Dendritic cell treated with granulocyte-macrophage colony-stimulating factor and Interleukin-4, amounts not matched to agents 40 ng/mL and 50 ng/mL, for 4 days (primary cell): ENCODE data around the gene IKBKE.

Experiments
- H3K27ac Mint-ChIP-seq: one replicate; pipeline ENCODE4 v1.8.0; 2022; ENCODE audit warnings: mild to moderate bottlenecking, mixed read lengths
- H3K27me3 Mint-ChIP-seq: one replicate; pipeline ENCODE4 v1.8.0; 2022; ENCODE audit warnings: mild to moderate bottlenecking, mixed read lengths
- H3K36me3 Mint-ChIP-seq: one replicate; pipeline ENCODE4 v1.8.0; 2022; ENCODE audit warnings: low read depth, mixed read lengths
- H3K4me1 Mint-ChIP-seq: one replicate; pipeline ENCODE4 v1.8.0; 2022; ENCODE audit warnings: low read depth, mixed read lengths
- H3K4me3 Mint-ChIP-seq: one replicate; pipeline ENCODE4 v1.8.0; 2022; ENCODE audit warnings: mild to moderate bottlenecking, moderate library complexity, mixed read lengths
- H3K9me3 Mint-ChIP-seq: one replicate; pipeline ENCODE4 v1.8.0; 2022; ENCODE audit warnings: mixed read lengths
- intact Hi-C: fragments of 100-400 bp; cut with micrococcal nuclease; formaldehyde crosslinking; loops from one replicate; pipeline ENCODE4 v1.15.0; 2022

Gene IKBKE

GRCh38 chr1:206526064-206526911 lies 56.0 kb downstream of the IKBKE start:
- H3K9me3 Mint-ChIP-seq, result no peaks in the 10 kb centered on the region
- no peak overlapping the region for H3K4me3 Mint-ChIP-seq
- peaks cover 22% of the 10 kb centered on the region for H3K27me3 Mint-ChIP-seq
- intact Hi-C loops, result no loop called here
- no peak overlapping the region for H3K27ac Mint-ChIP-seq
- peaks cover 26% of the 10 kb centered on the region for H3K4me1 Mint-ChIP-seq
- H3K36me3 Mint-ChIP-seq, result no peaks in the 10 kb centered on the region

- Mint-ChIP-seq H3K27ac (no peak overlapping the region), H3K9me3 (no peaks in the 10 kb centered on the region), H3K27me3 (peaks cover 26% of the 10 kb centered on the region), H3K36me3 (no peaks in the 10 kb centered on the region), H3K4me1 (peaks cover 26% of the 10 kb centered on the region), H3K4me3 (no peak overlapping the region)
- intact Hi-C loops, result no loop called here
Measured at GRCh38 chr1:206529425-206529824, 59.1 kb downstream of the IKBKE start.

GRCh38 chr1:206532368-206532767 lies 62.1 kb downstream of the IKBKE start:
- Mint-ChIP-seq H3K27ac (no peak overlapping the region), H3K4me1 (peaks cover 5% of the 10 kb centered on the region), H3K4me3 (no peak overlapping the region), H3K36me3 (no peaks in the 10 kb centered on the region), H3K9me3 (no peaks in the 10 kb centered on the region), H3K27me3 (peaks cover 41% of the 10 kb centered on the region)
- intact Hi-C loops, result no loop called here

- Mint-ChIP-seq H3K27ac (no peak overlapping the region), H3K4me1 (peaks cover 4% of the 10 kb centered on the region), H3K36me3 (no peaks in the 10 kb centered on the region), H3K27me3 (peaks cover 40% of the 10 kb centered on the region), H3K9me3 (no peaks in the 10 kb centered on the region), H3K4me3 (no peak overlapping the region)
- intact Hi-C loops, result no loop called here
Measured at GRCh38 chr1:206534552-206534951, 64.3 kb downstream of the IKBKE start.

GRCh38 chr1:206535853-206536188 lies 65.5 kb downstream of the IKBKE start:
- H3K27ac Mint-ChIP-seq, result no peak overlapping the region

GRCh38 chr1:206537141-206537540 lies 66.9 kb downstream of the IKBKE start:
- no peaks in the 10 kb centered on the region for H3K9me3 Mint-ChIP-seq
- H3K36me3 Mint-ChIP-seq, result no peaks in the 10 kb centered on the region
- H3K27me3 Mint-ChIP-seq, result peaks cover 39% of the 10 kb centered on the region
- intact Hi-C loops, result no loop called here
- no peak overlapping the region for H3K27ac Mint-ChIP-seq
- H3K4me1 Mint-ChIP-seq, result peaks cover 4% of the 10 kb centered on the region
- no peak overlapping the region for H3K4me3 Mint-ChIP-seq

More at GRCh38 chr1:206535853-206536188, 65.5 kb downstream of the IKBKE start:
- Mint-ChIP-seq H3K9me3 (no peaks in the 10 kb centered on the region), H3K4me3 (no peak overlapping the region), H3K27me3 (peaks cover 41% of the 10 kb centered on the region), H3K36me3 (no peaks in the 10 kb centered on the region), H3K4me1 (peaks cover 4% of the 10 kb centered on the region)
- intact Hi-C loops, result no loop called here

GRCh38 chr1:206538086-206538770 lies 68.0 kb downstream of the IKBKE start:
- Mint-ChIP-seq H3K36me3 (no peaks in the 10 kb centered on the region), H3K4me3 (no peak overlapping the region), H3K27me3 (peaks cover 39% of the 10 kb centered on the region), H3K27ac (no peak overlapping the region), H3K9me3 (no peaks in the 10 kb centered on the region), H3K4me1 (peaks cover 4% of the 10 kb centered on the region)
- intact Hi-C loops, result no loop called here

- no peaks in the 10 kb centered on the region for H3K9me3 Mint-ChIP-seq
- H3K36me3 Mint-ChIP-seq, result no peaks in the 10 kb centered on the region
- peaks cover 4% of the 10 kb centered on the region for H3K4me1 Mint-ChIP-seq
- no peak overlapping the region for H3K27ac Mint-ChIP-seq
- H3K27me3 Mint-ChIP-seq, result peaks cover 39% of the 10 kb centered on the region
- intact Hi-C loops, result no loop called here
- no peak overlapping the region for H3K4me3 Mint-ChIP-seq
Measured at GRCh38 chr1:206538901-206539640, 68.8 kb downstream of the IKBKE start.

- Mint-ChIP-seq H3K27me3 (peaks cover 31% of the 10 kb centered on the region), H3K4me1 (peaks cover 9% of the 10 kb centered on the region), H3K27ac (no peak overlapping the region), H3K4me3 (no peak overlapping the region), H3K9me3 (no peaks in the 10 kb centered on the region), H3K36me3 (no peaks in the 10 kb centered on the region)
- intact Hi-C loops, result no loop called here
Measured at GRCh38 chr1:206540044-206540780, 69.9 kb downstream of the IKBKE start.

GRCh38 chr1:206541236-206541833 lies 71.1 kb downstream of the IKBKE start:
- peaks cover 5% of the 10 kb centered on the region for H3K4me1 Mint-ChIP-seq
- H3K27me3 Mint-ChIP-seq, result peaks cover 22% of the 10 kb centered on the region
- H3K36me3 Mint-ChIP-seq, result no peaks in the 10 kb centered on the region
- intact Hi-C loops, result no loop called here
- no peak overlapping the region for H3K4me3 Mint-ChIP-seq
- no peaks in the 10 kb centered on the region for H3K9me3 Mint-ChIP-seq
- no peak overlapping the region for H3K27ac Mint-ChIP-seq

- H3K36me3 Mint-ChIP-seq, result no peaks in the 10 kb centered on the region
- peaks cover 5% of the 10 kb centered on the region for H3K27me3 Mint-ChIP-seq
- intact Hi-C loops, result loop anchor here (1.0 to 2.0 kb wide), 2 partner anchors 39 to 54 kb away; no protein-coding TSS in a partner anchor
- H3K4me3 Mint-ChIP-seq, result no peak overlapping the region
- H3K9me3 Mint-ChIP-seq, result no peaks in the 10 kb centered on the region
- H3K27ac Mint-ChIP-seq, result peak overlapping the region; percentile 55
- peaks cover 5% of the 10 kb centered on the region for H3K4me1 Mint-ChIP-seq
Measured at GRCh38 chr1:206544562-206545257, 74.4 kb downstream of the IKBKE start.

GRCh38 chr1:206545351-206545750 lies 75.1 kb downstream of the IKBKE start:
- intact Hi-C loops, result loop anchor here (1.0 to 2.0 kb wide), 2 partner anchors 38 to 55 kb away; no protein-coding TSS in a partner anchor
- no peaks in the 10 kb centered on the region for H3K36me3 Mint-ChIP-seq
- H3K4me1 Mint-ChIP-seq, result peaks cover 5% of the 10 kb centered on the region
- peaks cover 5% of the 10 kb centered on the region for H3K27me3 Mint-ChIP-seq
- no peaks in the 10 kb centered on the region for H3K9me3 Mint-ChIP-seq
- no peak overlapping the region for H3K27ac Mint-ChIP-seq
- H3K4me3 Mint-ChIP-seq, result no peak overlapping the region
